ENCODE measurements around the gene C4orf50.

DNA sequence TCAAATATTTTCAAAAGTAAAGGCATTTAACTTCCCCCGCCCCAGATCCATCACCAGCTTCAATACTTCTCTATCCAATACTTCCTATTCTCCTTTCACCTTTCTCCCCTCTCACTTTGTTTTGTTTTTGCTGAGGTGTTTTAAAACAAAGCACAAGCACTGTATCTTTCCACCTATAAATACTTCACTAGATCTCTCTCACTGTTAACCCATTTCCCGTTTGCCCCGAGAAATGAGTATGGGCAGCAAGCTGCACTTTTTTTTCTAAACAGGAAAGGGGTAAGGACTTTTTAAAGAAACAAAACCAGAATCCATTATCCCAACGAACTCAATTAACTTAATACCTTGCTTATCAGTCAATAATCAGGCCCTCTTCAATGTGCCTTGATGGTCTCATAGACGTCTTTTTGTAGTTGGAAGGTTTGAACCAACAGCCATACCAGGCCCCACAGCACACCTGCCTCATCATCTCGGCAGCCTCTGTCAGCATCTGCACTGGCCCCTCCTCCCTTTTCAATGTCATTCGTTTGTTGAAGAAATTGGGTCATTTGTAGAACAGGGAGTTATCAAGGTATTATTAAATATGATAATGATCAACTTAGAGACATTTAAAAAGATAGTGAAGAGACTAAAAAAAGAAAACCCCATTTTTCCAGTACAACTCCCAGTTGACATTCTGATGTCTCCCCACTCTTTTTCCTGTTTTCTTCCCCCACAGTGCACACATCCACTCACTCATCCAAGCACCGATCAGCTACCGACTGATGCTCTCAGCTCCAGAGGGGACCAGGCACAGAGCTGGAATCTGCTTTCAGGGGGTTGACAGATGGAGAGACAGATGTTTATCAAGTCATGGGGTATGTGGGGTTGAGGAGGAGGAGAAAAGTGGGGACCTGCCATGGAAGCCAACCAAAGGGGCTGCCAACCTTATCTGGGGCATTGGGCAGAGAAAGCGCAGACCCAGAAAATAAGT is 151.1 kb downstream of the C4orf50 start:
- no peak for TF ChIP-seq RAD21 (IDR thresholded peaks at IDR 0.05; ENCODE audit: low read length)
- TF ChIP-seq ELK1 (IDR thresholded peaks at IDR 0.05; ENCODE audit: borderline replicate concordance, low read depth, low read length): no peak
- no peak for TF ChIP-seq FOS (IDR thresholded peaks at IDR 0.05; ENCODE audit: low read depth, low read length)
- TF ChIP-seq CTCF (conservative IDR thresholded peaks at IDR 0.05; ENCODE audit: low read depth, low read length): no peak
- no peak for TF ChIP-seq POLR2A (IDR thresholded peaks at IDR 0.05; ENCODE audit: low read depth, low read length)
- no peak for TF ChIP-seq CHD1 (IDR thresholded peaks at IDR 0.05; ENCODE audit: low read depth, low read length)
- TF ChIP-seq CEBPB (IDR thresholded peaks at IDR 0.05; ENCODE audit: low read depth, low read length): no peak
- no peak for TF ChIP-seq MAFK (IDR thresholded peaks at IDR 0.05; ENCODE audit: low read depth, low read length)
- no peak for TF ChIP-seq MXI1 (IDR thresholded peaks at IDR 0.05; ENCODE audit: borderline replicate concordance, low read depth, low read length)
- no peak for TF ChIP-seq NFE2L2 (IDR thresholded peaks at IDR 0.05; ENCODE audit: low read depth, low read length)

All from IMR-90 (cell line).